Middle frontal gyrus (tissue), 1 donor: ENCODE results near the gene PXYLP1.

ENCODE experiments used
- DNase-seq: peaks from one replicate; pipeline ENCODE4 v3.0.0-alpha.2; 2015; ENCODE audit warnings: low spot score; ENCODE audit errors: extremely low spot score

Gene PXYLP1

DNA sequence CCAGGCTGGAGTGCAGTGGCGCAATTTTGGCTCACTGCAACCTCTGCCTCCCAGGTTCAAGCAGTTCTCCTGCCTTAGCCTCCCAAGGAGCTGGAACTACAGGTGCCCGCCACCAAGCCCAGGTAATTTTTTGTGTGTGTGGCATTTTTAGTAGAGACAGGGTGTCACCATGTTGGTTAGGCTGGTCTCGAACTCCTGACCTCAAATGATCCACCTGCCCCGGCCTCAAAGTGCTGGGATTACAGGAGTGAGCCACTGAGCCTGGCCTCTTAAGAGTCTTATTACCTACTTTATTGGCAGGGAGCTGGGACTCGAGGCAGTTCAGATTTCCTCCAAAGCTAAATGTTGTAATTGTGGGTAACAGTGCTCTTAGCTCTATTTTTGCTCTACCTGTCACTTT, 16.4 kb downstream of the PXYLP1 start:
- no peak for DNase-seq

DNA sequence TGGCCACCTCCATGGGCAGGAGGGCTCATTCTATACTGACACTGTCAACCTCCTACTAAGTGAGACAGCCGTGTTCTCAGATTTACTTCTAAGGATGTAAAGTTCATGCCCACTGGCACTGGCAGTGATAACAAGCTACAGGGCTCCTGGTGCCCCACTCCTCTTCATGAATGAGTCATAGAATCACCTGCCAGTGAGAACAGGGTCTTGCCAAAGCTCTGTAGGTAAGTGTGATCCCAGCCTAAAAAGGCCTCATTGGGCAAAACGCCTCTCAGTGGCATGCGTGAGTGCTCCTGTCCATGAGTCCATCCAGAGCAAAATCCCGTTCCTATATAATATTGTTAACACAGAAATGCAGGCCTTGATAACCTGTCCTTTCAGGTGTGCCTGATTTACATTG, 17.4 kb downstream of the PXYLP1 start:
- DNase-seq, result no peak

DNA sequence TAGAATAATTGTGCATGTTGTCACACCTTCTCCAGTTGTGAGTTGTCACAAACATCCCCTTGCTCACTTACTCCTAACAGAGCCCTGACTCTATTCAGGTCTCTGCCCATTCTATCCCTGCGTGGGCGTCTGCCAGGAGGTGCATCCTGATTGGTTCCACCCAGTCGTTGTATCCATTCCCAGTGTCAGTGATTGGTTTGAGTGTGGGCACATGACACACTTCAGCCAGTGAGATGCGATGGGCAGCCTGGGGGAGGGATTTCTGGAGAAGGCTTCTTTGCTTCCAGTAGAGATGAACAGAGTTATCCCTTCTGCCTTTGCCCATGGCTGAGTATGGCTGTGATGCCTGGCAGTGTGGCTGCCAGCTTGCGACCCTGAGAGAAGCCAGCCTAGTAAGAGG, 18.7 kb downstream of the PXYLP1 start:
- no peak for DNase-seq

DNA sequence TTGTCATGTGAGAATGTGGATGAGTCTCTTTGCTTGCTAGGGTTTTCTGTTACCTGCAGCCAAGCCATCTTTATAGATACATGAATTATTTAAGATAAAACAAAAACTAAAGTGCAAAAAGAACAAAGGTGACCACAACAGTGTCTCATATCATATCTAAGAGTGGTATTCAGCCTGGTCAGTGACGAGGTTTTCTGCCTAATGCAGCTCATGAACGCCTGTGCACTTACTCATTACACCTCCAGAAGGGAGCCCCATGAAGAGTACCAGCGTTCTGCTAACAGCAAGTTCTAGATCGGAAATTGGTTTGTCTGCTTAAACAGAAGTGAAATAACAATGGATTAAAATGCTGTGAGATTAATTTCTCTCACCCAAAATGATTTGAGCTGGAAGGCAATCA, 19.2 kb downstream of the PXYLP1 start:
- no peak for DNase-seq

DNA sequence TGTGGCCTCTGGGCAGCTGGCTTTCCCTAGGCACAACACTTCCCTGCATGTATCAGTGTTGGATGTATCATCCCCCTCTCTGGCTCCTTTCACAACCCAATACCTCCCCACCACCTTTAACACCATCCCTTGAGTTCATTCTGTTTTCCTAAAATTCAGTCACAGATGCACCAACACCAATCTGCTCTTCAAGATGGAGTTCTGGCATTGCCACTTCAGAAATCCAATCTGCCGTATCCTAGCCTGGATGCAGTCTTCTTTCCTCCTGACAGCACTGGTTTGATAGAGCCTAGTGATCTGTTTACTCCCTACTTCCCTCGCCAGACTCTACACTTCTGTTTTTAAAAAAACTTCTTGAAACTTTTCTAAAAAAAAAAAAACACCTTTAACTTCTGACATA, 21.7 kb downstream of the PXYLP1 start:
- no peak for DNase-seq

DNA sequence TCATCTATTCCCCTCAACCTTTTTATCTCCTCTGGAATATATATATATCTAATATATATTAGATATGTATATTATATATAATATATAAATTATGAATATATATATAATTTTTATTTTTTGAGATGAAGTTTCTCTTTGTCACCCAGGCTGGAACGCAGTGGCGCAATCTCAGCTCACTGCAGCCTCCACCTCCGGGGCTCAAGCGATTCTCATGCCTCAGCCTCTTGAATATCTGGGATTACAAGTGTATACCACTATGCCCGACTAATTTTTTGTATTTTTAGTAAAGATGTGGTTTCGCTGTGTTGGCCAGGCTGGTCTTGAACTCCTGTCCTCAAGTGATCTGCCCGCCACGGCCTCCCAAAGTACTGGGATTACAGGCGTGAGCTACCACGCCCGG, 22.2 kb downstream of the PXYLP1 start:
- DNase-seq, result no peak

DNA sequence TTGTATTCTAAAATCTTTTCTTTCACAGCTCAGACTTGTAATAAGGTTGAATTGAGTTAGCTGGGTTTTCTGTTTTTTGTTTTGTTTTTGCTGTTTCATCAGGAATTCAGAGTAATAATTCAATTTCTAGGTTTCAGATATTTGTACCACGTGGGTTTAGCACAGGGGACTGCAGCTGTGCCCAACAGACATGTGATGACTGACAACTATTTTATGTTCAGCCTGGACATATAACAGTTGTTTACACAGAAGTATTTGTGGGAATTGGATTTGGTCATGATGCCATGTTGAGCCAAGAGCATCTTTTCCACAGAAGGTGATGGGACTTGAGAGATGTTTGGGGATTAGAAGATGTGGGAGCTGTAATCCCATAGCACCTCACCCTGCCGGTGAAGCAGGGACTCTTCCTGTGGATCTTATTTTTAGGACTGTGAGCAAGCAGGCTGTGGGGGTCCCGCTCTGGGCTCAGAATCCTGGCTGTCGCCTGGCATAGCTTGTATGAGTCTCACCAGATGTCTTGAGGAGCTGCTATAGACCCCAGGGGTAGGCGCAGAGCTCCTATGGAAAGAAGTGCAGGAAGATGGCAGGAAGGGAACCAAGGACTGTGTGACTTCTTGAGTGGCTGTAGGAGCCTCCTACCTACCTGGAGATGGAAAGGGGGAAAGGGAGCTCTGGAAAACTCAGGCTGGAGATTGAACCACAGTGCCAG, 23.7 kb downstream of the PXYLP1 start:
- no peak for DNase-seq

DNA sequence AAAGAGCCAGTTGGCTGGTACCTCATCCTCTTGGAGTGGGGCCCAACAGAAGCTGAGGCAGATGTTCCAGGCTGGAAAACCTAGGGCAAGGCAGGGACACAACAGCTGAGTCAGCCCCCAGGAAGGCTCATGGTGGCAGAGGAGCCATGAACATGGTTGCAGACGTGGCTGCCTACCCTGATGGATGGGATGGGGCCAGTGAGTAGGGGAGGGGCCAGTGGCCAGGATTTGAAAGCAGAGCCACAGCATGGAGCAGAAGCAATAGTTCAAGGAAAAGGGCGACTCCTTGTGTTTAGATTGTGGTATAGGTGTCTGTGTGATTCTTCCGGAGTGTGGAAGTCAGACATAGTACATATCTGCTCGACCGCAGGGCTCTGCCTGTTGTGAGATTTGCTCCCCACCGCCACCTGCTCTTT, 24.2 kb downstream of the PXYLP1 start:
- DNase-seq, result no peak

DNA sequence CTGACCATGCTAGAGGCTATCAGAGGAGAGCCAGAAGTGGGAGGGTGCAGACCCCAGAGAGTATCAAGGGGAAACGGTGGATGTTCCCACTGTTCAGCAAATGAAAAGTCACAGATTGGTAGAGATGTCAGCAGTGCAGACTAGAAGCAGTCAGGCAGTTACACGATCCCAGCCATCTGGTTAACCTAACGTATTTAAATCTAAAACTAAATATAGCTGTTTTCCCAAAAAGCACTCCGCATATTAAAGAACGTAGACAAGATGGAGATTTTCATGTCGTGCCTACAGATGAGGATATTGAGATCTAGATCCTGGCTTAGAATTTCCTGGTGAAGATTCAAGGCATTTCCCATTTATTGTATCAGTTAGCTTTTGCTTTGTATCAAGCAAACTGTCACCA, 25.2 kb downstream of the PXYLP1 start:
- DNase-seq, result no peak

DNA sequence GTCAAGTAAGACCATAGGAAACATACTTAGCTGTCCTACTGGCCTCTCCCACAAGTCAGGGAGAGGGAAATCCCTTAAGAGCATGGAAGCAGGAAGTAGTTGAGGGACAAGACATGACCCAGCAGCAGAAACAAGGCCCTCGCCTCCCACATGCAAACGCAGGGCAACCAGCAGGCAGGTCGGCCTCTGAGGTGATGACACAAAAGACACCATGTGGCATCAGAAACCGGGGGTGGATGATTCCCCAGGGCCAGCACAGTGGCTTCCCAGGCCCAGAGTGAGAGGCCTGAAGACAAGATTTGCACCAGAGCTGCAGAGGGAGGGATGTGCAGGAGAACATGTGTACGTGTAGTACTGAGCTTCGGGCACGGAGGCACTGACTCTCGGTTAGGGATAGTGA, 26.3 kb downstream of the PXYLP1 start:
- DNase-seq, result no peak

DNA sequence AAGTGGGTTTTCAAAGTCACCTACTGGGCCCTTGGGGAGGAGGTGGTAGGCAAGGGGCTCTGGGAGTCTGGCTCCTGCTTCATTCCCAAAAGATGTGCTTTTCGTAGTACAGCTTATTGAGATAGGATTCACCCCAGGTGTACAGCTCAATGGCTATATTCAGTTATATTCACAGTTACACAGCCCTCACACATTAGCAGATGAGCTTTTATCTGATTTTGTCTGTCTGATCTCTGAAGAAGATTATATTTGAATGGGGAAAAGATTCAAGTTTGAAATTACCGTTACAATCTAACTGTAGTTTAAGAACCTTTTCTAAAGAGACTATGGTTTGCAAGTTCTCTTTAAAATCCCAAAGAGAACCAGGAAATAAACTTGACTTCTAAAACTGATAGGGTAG, 27.3 kb downstream of the PXYLP1 start:
- DNase-seq, result no peak

DNA sequence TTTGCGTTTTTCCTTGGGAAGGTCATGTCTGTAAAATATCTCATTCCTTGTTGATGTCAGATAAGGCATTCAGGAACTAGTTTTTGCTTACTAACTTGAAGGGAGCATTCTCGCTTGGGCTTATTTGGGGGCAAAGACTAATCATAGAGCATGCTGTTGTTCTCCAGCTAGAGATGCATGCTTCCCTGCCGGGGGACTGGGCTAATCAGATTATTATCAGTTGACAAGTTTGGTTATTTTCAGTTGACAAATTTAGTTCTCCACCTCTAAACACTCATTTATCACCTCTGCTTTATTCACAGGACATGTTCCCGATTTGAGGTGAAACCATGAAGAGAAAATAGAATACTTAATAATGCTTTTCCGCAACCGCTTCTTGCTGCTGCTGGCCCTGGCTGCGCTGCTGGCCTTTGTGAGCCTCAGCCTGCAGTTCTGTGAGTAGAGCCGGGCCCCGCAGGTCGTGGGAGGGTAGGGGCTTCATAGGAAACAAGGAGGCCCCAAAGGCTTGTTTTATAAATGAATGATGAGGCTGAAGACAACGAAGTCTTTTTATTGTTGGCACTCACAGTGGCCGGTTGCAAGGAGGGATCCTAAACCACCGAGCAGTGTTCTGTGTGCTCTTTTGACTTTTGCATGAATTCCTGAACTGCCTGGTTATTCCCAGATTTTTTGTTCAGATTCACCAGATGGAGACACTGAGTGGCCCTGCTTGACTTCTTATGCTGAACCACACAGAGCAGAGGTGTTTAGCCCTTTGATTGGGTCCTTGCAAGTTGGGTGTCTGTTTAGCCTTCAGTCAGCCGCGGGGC, 28.4 kb downstream of the PXYLP1 start:
- no peak for DNase-seq

DNA sequence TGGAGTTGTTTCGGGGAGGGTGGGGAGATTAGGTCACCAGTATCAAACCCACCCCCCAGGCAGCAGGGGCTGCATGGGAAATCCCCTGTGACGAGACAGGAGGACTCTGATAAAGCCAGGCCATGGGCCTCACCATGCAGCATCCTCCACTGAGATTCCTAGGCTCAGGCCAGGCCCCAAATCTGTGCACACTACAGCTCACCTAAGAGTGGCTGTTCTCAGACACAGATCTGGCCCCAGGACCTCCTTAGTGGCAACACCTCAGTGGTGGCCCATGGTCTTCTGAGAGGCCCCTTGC, 29.0 kb downstream of the PXYLP1 start:
- DNase-seq, result no peak

DNA sequence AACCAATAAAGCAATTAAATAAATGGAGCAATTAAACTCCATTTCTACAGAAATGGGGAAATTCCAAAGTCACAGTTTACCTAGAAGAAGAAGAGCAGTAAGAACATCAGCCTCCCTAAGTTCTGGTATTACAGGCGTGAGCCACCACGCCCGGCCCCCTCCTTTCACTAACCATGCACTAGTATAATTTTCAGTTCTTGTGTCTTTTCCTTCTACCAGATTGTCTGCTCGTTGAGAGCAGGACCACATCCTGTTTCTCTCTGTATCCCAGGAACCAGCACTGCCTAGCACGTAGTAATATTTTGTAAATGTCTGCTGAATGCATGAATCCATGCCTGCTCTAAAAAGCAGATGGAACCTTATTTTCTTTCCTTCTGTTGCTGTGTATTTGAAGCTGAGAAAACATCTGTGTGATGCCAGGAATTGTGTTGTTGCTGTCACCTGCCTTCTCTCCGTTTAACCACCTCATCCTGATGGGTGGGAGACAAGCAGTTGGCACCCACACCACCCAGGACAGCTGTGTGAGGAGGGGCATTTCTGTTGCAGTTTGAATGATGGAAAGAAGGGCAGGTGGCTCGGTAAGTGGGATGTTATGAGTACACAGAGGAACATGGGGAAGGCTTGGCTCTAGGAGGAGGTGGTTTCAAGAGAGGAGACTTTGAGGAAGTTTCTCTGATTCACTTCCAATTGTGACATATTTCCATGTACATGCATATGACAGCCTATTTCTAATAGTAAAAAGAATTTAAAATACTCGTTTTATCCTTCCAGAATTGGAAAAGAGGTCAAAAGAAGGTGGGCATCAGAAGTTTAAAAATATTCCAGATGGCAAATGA, 30.1 kb downstream of the PXYLP1 start:
- no peak for DNase-seq

DNA sequence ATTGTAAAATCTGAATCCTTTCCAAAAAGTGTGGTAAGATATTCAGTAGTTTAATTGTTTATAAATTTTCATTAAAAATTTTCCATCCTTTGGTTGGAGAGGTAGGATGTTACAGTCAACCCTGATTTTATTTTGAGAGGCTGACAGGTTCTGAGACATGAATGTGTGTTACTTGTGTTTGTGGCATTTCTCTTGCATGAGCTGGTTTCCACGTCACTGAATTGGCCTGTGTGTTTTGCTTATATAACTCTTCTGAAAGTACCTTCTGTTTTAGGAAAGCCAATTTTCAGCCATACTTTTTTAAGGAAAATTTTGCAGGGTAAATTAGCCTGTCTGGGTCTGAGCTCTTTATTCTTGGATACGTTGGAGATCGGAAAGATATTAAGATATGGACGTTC, 30.7 kb downstream of the PXYLP1 start:
- DNase-seq, result peak; percentile 45

DNA sequence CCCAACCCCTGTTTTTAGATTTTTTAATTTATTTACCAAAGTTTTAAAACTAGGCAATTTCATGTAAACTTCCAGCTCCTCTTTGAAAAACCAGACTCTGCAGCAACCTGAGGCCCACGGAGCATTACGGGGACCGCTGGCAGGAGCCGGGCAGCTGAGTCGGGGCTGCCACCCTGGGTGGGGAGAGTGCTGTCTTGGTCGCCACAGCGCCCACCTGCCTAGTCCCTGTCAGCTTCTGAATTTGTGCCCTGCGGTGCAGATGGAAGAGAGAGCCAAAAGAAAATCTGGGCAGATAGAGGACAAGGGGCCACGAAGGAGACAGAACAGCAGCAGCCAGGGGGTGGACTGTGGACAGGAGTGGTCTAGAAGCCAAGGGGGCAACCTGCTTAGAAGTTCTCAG, 34.6 kb downstream of the PXYLP1 start:
- no peak for DNase-seq

DNA sequence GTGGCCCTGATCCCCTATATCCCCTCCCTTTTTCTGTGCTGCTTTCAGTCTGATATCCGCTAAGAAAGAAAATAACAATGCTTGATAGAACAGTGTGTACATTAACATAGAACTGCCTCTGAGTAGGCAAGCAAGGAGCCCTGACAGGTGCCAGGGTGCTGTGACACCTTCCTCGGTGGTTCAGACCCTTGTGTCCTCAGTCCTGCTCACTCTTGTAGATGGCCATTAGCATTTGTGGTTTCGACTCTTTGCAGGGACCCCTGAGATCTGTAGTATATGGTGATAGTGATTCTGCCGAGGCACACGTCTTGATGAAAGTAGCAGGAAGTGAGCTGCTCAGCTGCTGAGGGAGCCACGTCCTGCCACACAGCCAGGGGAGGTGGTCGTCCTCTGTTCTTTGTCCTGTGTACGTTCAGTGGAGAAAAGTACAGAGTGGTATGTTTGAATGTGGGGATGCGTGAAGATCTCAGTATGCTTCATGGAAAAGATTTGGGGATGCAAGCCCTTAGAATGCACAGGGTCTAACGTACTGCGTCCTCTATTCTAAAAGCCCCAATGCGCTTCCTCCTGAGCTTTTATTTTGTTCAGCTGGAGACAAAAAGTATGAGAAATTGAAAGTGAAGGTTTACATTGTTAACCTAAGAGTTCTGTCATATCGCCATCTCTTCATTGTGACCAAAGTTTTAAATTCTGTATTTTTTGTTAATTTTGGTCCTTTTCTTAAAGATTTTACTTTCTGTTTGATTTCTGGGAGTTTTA, 35.4 kb downstream of the PXYLP1 start:
- no peak for DNase-seq

DNA sequence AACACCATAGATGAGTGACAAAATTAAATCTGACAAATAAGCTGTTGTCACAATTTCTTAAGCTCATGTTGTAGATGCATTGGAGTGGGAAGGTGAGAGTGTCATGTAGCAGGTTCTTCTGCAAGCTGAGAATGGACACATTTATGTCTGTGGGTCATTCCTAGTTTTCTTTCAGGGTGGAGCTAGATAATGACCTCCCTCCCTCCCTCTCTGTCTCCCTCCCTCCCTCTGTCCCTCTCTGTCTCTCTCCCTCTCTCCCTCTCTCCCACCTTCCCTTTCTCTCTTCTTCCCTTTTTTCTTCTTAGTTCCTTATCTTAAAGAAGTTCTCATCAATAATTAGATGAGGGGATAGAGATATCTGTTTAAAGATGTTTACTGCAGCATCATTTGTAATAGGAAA, 36.0 kb downstream of the PXYLP1 start:
- DNase-seq, result no peak

DNA sequence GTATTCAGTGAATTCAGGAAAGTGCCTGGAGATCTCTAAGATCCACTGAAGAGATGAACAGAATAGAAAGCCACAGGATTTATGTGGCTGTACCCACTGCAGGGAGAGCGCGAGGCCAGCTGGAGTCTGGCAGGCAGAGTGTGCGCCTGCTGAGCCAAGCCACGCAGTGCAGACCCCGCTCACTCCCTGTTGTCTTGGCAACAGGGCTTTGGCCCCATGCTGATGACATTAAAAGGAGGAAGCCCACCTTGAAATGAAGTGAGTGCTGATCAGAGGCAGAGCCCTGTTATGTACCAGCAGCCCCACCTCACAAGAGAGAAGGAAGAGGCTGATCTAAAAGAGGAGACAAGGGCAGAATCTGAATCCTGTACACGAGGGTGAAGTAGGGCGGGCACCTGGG, 36.7 kb downstream of the PXYLP1 start:
- DNase-seq, result no peak

DNA sequence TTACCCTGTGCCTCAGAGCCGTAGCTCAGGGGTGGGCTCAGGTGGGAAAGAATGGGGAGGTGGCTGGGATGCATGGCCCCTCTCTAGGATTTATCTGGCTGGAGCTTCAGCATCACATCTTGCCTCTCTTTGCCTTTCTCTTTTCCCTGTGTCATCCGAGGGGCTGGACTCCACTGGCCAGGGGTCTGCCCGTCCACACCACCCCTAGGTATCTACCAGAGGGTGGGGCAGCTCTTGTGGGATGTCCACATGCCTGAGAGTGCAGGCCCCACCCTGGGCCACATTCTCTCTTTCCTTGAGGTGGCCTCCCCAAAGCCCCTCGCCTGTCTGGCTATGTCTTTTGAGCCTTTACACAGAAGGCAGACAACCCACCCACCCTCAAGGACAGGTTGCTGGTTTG, 37.2 kb downstream of the PXYLP1 start:
- DNase-seq, result no peak

DNA sequence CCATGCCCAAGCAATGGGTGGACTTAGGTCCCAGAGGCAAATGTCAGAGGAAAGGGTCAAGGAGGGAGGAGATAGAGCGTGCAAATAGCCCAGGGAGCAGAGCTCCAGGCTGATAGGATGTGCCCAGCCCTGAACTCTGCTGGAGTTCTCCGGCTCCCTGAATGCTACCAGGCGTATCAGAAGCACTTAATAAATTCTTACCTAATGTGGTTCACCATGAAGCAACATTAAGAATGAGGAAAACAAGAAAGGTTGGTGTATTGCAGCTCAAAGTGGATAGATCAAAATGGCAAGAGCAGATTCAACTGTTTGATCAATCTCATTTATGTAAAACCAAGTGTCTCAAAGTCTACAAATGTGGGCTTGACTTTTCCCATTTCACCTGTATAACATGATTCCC, 38.3 kb downstream of the PXYLP1 start:
- no peak for DNase-seq
